Loucy (cell line): ENCODE measurements around the gene SERPING1.

Source experiments
- EZH2phosphoT487 ChIP-seq: fragments of 200-600 bp; IDR thresholded peaks from 2 replicates; pipeline ENCODE4 v1.6.1; 2018; ENCODE audit warnings: antibody characterized with exemption, mild to moderate bottlenecking, moderate library complexity, borderline replicate concordance
- TF ChIP-seq, protein P1 (sequence below): fragments of 200-600 bp; sonication (generic); conservative IDR thresholded peaks from 2 replicates; pipeline ENCODE4 v1.5.1; 2014; ENCODE audit warnings: mild to moderate bottlenecking, antibody characterized with exemption, low read length

DNA sequence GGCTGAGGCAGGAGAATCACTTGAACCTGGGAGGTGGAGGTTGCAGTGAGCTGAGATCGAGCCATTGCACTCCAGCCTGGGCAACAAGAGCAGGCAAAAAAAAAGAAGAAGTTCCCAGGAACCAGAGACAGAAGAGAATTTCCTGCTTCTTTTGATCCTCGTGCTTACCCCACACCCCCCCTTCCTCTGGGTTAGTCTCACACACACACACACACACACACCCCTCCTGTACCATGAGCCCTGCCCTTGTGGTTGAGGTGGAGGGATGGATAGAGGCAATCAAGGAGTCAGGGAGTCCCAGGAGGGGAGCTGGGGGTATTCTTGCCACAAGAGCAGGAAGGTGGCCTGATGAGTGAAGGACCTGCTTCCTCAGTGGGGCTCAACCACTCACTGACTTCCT lies 25.9 kb upstream of the SERPING1 start:
- TF ChIP-seq, protein P1, sequence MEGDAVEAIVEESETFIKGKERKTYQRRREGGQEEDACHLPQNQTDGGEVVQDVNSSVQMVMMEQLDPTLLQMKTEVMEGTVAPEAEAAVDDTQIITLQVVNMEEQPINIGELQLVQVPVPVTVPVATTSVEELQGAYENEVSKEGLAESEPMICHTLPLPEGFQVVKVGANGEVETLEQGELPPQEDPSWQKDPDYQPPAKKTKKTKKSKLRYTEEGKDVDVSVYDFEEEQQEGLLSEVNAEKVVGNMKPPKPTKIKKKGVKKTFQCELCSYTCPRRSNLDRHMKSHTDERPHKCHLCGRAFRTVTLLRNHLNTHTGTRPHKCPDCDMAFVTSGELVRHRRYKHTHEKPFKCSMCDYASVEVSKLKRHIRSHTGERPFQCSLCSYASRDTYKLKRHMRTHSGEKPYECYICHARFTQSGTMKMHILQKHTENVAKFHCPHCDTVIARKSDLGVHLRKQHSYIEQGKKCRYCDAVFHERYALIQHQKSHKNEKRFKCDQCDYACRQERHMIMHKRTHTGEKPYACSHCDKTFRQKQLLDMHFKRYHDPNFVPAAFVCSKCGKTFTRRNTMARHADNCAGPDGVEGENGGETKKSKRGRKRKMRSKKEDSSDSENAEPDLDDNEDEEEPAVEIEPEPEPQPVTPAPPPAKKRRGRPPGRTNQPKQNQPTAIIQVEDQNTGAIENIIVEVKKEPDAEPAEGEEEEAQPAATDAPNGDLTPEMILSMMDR: no peak
- no peak for TF ChIP-seq EZH2phosphoT487
